IPS-18c (cell line): ENCODE data around the gene BEND6.

Experiments
- H3K4me3 ChIP-seq: 2 replicates; pipeline ENCODE4 v1.7.0; 2013; ENCODE audit warnings: low read depth, mild to moderate bottlenecking, low read length, moderate library complexity; ENCODE audit not compliant: insufficient read depth
- H3K9me3 ChIP-seq: one replicate; pipeline ENCODE4 v1.6.1; 2013; ENCODE audit warnings: mild to moderate bottlenecking, low read length, moderate library complexity; ENCODE audit not compliant: control insufficient read depth, insufficient read depth

BEND6 gene

GRCh38 chr6:56934876-56935275 is 20.0 kb upstream of the BEND6 start:
- Histone ChIP-seq H3K9me3 (no peaks in the 10 kb centered on the region), H3K4me3 (no peak overlapping the region)

- Histone ChIP-seq H3K4me3 (no peak overlapping the region), H3K9me3 (no peaks in the 10 kb centered on the region)
Measured at GRCh38 chr6:56936466-56936865, 18.4 kb upstream of the BEND6 start.

- no peak overlapping the region for H3K4me3 ChIP-seq
- no peaks in the 10 kb centered on the region for H3K9me3 ChIP-seq
Measured at GRCh38 chr6:56938649-56939191, 16.2 kb upstream of the BEND6 start.

GRCh38 chr6:56940463-56940862 is 14.4 kb upstream of the BEND6 start:
- Histone ChIP-seq H3K4me3 (no peak overlapping the region), H3K9me3 (no peaks in the 10 kb centered on the region)

GRCh38 chr6:56940977-56941376 is 13.9 kb upstream of the BEND6 start:
- no peak overlapping the region for H3K4me3 ChIP-seq
- no peaks in the 10 kb centered on the region for H3K9me3 ChIP-seq

- Histone ChIP-seq H3K9me3 (no peaks in the 10 kb centered on the region), H3K4me3 (no peak overlapping the region)
Measured at GRCh38 chr6:56944661-56945060, 10.2 kb upstream of the BEND6 start.

- Histone ChIP-seq H3K9me3 (no peaks in the 10 kb centered on the region), H3K4me3 (no peak overlapping the region)
Measured at GRCh38 chr6:56946368-56946767, 8.5 kb upstream of the BEND6 start.

GRCh38 chr6:56947924-56948323 is 7.0 kb upstream of the BEND6 start:
- Histone ChIP-seq H3K4me3 (no peak overlapping the region), H3K9me3 (no peaks in the 10 kb centered on the region)

- Histone ChIP-seq H3K4me3 (no peak overlapping the region), H3K9me3 (no peaks in the 10 kb centered on the region)
Measured at GRCh38 chr6:56949265-56949664, 5.6 kb upstream of the BEND6 start.

GRCh38 chr6:56949925-56950495 is 4.9 kb upstream of the BEND6 start:
- no peak overlapping the region for H3K4me3 ChIP-seq
- no peaks in the 10 kb centered on the region for H3K9me3 ChIP-seq

- no peaks in the 10 kb centered on the region for H3K9me3 ChIP-seq
Measured at GRCh38 chr6:56951049-56951831, 3.7 kb upstream of the BEND6 start.

GRCh38 chr6:56953597-56954402 is 1.1 kb upstream of the BEND6 start:
- Histone ChIP-seq H3K9me3 (no peaks in the 10 kb centered on the region), H3K4me3 (peak overlapping the region; percentile 81)

More at GRCh38 chr6:56951049-56951831, 3.7 kb upstream of the BEND6 start:
- H3K4me3 ChIP-seq, result no peak overlapping the region

GRCh38 chr6:56955171-56956155 is 556 bp downstream of the BEND6 start:
- Histone ChIP-seq H3K4me3 (peak overlapping the region; percentile 53), H3K9me3 (no peaks in the 10 kb centered on the region)

- Histone ChIP-seq H3K4me3 (no peak overlapping the region), H3K9me3 (no peaks in the 10 kb centered on the region)
Measured at GRCh38 chr6:56956491-56956890, 1.6 kb downstream of the BEND6 start.

GRCh38 chr6:56957856-56958255 is 2.9 kb downstream of the BEND6 start:
- Histone ChIP-seq H3K9me3 (no peaks in the 10 kb centered on the region), H3K4me3 (no peak overlapping the region)

- Histone ChIP-seq H3K4me3 (no peak overlapping the region), H3K9me3 (no peaks in the 10 kb centered on the region)
Measured at GRCh38 chr6:56958481-56958880, 3.6 kb downstream of the BEND6 start.

- no peak overlapping the region for H3K4me3 ChIP-seq
- no peaks in the 10 kb centered on the region for H3K9me3 ChIP-seq
Measured at GRCh38 chr6:56959094-56959493, 4.2 kb downstream of the BEND6 start.
